Ectodermal cell (in vitro differentiated cells): Measurements from ENCODE around the gene S100Z.
"Not testable (repeated sequence)": the region's sequence is repeated elsewhere in the genome, so short reads cannot be mapped to it uniquely, and the experiment has no call there.

Experiments used
- H3K27ac ChIP-seq: 2 replicates; pipeline ENCODE4 v1.7.0; 2013; ENCODE audit warnings: mild to moderate bottlenecking, low read depth, low read length; ENCODE audit not compliant: insufficient read depth, poor library complexity, severe bottlenecking
- H3K27me3 ChIP-seq: 2 replicates; pipeline ENCODE4 v1.7.0; 2013; ENCODE audit warnings: mild to moderate bottlenecking, low read length; ENCODE audit not compliant: insufficient read depth, control insufficient read depth, poor library complexity, severe bottlenecking
- H3K36me3 ChIP-seq: one replicate; pipeline ENCODE4 v1.7.0; 2013; ENCODE audit warnings: low read length; ENCODE audit not compliant: control insufficient read depth, insufficient read depth
- H3K4me1 ChIP-seq: one replicate; pipeline ENCODE4 v1.7.0; 2013; ENCODE audit warnings: low read length; ENCODE audit not compliant: control insufficient read depth, insufficient read depth
- H3K4me3 ChIP-seq: 2 replicates; pipeline ENCODE4 v1.7.0; 2013; ENCODE audit warnings: low read depth, low read length, control low read depth; ENCODE audit not compliant: insufficient read depth
- H3K9me3 ChIP-seq: 2 replicates; pipeline ENCODE4 v1.7.0; 2013; ENCODE audit warnings: mild to moderate bottlenecking, low read length, moderate library complexity; ENCODE audit not compliant: control insufficient read depth
- WGBS, 2 experiments: methylation state at CpG; one replicate each; pipeline ENCODE4 v1.1.7; 2013; ENCODE audit warnings: missing lambda C conversion rate in 2 of 2; 5-methylcytosine and 5-hydroxymethylcytosine counted together

Gene S100Z

GRCh38 chr5:76811214-76811613 lies 38.6 kb upstream of the S100Z start:
- Histone ChIP-seq H3K4me3 (no peak overlapping the region), H3K36me3 (no peaks in the 10 kb centered on the region), H3K4me1 (peaks cover 16% of the 10 kb centered on the region), H3K9me3 (no peaks in the 10 kb centered on the region), H3K27me3 (no peaks in the 10 kb centered on the region), H3K27ac (no peak overlapping the region)
- 97% methylated on average over 5 of the region's 5 CpGs for WGBS, 2 experiments

- H3K27me3 ChIP-seq, H3K4me3 ChIP-seq, H3K27ac ChIP-seq, H3K36me3 ChIP-seq, H3K9me3 ChIP-seq: not testable (repeated sequence)
- WGBS, 2 experiments = 94 to 97% methylated on average over 29 to 32 of the region's 32 CpGs
- peaks cover 13% of the 10 kb centered on the region for H3K4me1 ChIP-seq
These were observed 37.6 kb upstream of the S100Z start for GRCh38 chr5:76812209-76812608.

- Histone ChIP-seq H3K27me3 (peaks cover 13% of the 10 kb centered on the region), H3K36me3 (no peaks in the 10 kb centered on the region), H3K4me1 (no peaks in the 10 kb centered on the region), H3K4me3 (no peak overlapping the region), H3K9me3 (no peaks in the 10 kb centered on the region), H3K27ac (no peak overlapping the region)
- WGBS, 2 experiments = 96 to 98% methylated on average over 4 of the region's 4 CpGs
These were observed 35.7 kb upstream of the S100Z start for GRCh38 chr5:76813982-76814562.

GRCh38 chr5:76816110-76816831 lies 33.5 kb upstream of the S100Z start:
- WGBS, 2 experiments = 90 to 96% methylated on average over 3 of the region's 3 CpGs

GRCh38 chr5:76818844-76819831 lies 30.7 kb upstream of the S100Z start, which contains the start of gene F2RL1:
TSS of gene F2RL1 (plus strand) at chr5:76819030. CDS start at chr5:76819183, 153 bp downstream.
- Histone ChIP-seq H3K4me1 (peaks cover 6% of the 10 kb centered on the region), H3K27ac (no peak within 1 kb of the TSS), H3K4me3 (peak within 1 kb of the TSS; percentile 55), H3K36me3 (no peaks in the 10 kb centered on the region), H3K27me3 (peaks cover 34% of the 10 kb centered on the region), H3K9me3 (no peaks in the 10 kb centered on the region)
- WGBS, 2 experiments = 0% methylated on average over 72 of the region's 72 CpGs

More at GRCh38 chr5:76816110-76816831, 33.5 kb upstream of the S100Z start:
- Histone ChIP-seq H3K27me3 (peaks cover 34% of the 10 kb centered on the region), H3K4me1 (peaks cover 6% of the 10 kb centered on the region), H3K9me3 (no peaks in the 10 kb centered on the region), H3K36me3 (no peaks in the 10 kb centered on the region), H3K4me3 (no peak overlapping the region), H3K27ac (no peak overlapping the region)

- Histone ChIP-seq H3K27ac (no peak overlapping the region), H3K27me3 (peaks cover 34% of the 10 kb centered on the region), H3K4me3 (peak overlapping the region; percentile 55), H3K36me3 (no peaks in the 10 kb centered on the region), H3K9me3 (no peaks in the 10 kb centered on the region), H3K4me1 (peaks cover 6% of the 10 kb centered on the region)
- WGBS, 2 experiments = 4 to 5% methylated on average over 28 to 31 of the region's 31 CpGs
These were observed 29.8 kb upstream of the S100Z start for GRCh38 chr5:76819851-76820525.

GRCh38 chr5:76820526-76820890 lies 29.3 kb upstream of the S100Z start:
- Histone ChIP-seq H3K4me3 (no peak overlapping the region), H3K27me3 (peaks cover 34% of the 10 kb centered on the region), H3K27ac (no peak overlapping the region), H3K36me3 (no peaks in the 10 kb centered on the region), H3K9me3 (no peaks in the 10 kb centered on the region), H3K4me1 (peaks cover 6% of the 10 kb centered on the region)
- 18 to 52% methylated on average over 1 to 2 of the region's 2 CpGs for WGBS, 2 experiments

GRCh38 chr5:76821136-76821535 lies 28.7 kb upstream of the S100Z start:
- WGBS, 2 experiments = 42 to 56% methylated on average over 3 to 4 of the region's 4 CpGs
- H3K4me1 ChIP-seq = peaks cover 6% of the 10 kb centered on the region
- no peaks in the 10 kb centered on the region for H3K36me3 ChIP-seq
- no peaks in the 10 kb centered on the region for H3K9me3 ChIP-seq
- peaks cover 34% of the 10 kb centered on the region for H3K27me3 ChIP-seq
- H3K4me3 ChIP-seq = no peak overlapping the region
- no peak overlapping the region for H3K27ac ChIP-seq

- H3K27ac ChIP-seq, H3K4me3 ChIP-seq, H3K9me3 ChIP-seq, H3K4me1 ChIP-seq, H3K36me3 ChIP-seq: not testable (repeated sequence)
- 86 to 90% methylated on average over 7 of the region's 7 CpGs for WGBS, 2 experiments
- H3K27me3 ChIP-seq = peaks cover 34% of the 10 kb centered on the region
These were observed 27.6 kb upstream of the S100Z start for GRCh38 chr5:76822105-76822731.
